COLO829 (cell line): ENCODE results near the gene WDR54.
"Not testable (repeated sequence)": the region's sequence is repeated elsewhere in the genome, so short reads cannot be mapped to it uniquely, and the experiment has no call there.

Experiments
- DNase-seq: peaks from one replicate; pipeline ENCODE4 v3.0.0; 2012; ENCODE audit warnings: low spot score

WDR54 gene

GRCh38 chr2:74407682-74408081 lies 13.8 kb upstream of the WDR54 start:
- DNase-seq = no peak

- DNase-seq = no peak
These were observed 8.4 kb upstream of the WDR54 start for GRCh38 chr2:74413001-74413698.

DNA sequence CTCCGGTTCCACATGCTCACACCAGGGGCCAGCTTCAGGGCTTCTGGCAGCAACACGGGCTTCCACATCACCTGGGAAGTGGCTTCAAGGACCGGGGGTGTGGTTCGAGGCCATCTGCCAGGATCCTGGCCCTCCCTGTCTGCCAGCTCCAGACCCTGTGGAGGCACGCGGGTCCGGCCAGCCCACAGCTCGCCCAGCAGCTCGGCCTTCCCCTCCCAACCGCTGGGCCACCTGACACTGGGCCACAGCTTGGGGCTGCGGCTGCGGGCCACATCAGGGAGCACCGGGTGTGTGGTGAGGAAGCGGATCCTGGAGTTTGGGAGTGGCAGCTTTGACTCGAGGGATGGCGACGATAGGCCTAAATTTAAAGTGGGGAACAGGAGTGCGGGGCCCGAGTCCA lies 7.1 kb upstream of the WDR54 start:
- DNase-seq = no peak

- DNase-seq = no peak
These were observed 6.4 kb upstream of the WDR54 start for GRCh38 chr2:74414881-74415761.

DNA sequence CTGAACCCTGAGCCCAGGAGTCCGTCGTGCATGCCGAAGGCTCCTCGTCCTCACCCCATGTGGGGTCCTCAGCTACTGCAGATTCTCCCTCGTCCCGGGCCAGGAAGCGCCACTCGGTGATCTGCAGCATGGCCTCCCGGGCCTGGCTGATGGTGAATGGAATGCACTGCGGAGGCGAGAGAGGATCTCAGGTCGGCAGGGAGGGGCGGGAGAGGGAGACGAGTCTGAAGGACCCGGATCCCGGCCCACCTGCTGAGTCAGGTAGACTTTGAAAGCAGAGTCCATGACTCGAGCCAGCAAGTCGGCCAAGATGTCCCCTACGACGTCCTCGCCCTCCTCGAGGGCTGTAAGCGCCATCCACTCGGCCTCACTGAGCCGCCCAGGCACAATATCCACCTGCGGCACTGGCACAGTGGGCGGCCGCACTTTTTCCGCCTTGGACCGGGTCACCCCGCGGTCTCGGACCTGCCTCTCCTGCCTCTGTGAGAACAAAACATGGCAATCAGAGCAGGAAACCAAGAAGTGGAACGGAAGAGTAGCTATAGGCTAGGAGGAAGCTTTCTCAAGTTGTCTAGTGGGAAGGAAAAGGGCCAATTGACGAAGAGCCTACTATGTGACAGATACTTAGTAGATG lies 5.7 kb upstream of the WDR54 start:
- no peak for DNase-seq

DNA sequence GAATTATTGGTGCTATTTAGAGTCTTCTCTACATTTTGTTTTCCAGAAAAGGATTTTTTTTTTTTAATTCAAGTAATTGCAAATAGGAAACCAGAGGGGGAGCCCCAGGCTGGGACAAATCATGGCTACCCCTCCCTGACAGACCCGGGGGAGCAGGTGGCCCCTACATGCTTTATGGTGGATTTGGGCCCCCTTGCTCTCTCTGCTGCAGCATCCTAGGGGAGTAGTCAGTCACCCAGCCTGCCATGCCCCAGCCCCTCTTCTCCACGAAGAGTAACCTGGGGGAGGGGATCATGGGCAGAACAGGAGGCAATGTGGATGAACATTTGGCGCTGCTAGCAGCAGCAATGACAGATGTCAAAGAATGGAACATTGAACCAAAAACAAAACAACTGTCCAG lies 4.8 kb upstream of the WDR54 start:
- DNase-seq = no peak

DNA sequence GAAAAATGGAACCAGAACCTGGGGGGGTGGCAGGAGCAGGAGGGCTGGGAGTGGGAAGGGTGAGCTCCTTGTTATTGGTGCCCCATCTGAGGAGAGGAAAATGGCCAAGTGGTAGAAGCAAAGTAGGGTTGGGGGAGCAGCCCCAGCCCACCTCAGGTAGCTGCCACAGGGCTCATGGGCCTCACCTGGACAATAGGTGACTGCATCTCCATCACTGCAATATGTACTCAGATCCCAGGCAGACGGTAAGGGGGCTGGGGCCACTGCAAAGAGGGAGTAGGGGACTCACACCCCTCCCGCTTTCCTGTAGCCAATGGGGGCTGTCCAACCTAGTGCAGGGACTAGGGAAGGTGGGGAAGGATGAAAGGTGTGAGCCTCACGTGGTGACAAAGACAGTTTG lies 4.3 kb upstream of the WDR54 start:
- DNase-seq = no peak

DNA sequence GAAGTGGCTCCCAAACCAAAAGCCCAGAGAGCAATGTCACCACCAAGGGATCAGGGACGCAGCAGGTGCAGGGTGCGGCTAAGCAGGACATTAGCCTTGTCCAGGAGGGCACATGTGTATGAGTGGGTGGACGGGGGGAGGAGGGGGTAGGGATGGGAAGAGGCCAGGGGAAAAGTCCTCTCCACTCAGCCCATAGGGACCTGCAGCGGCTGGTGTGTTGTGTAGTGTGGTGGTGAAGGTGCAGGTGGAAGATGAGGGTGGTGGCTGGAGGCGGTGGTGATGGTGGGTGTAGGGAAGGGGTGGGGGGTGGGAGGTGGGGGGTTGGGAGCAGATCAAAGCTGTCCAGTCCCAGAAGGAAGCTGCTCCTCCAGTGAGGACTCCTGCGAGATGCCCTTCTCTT lies 3.8 kb upstream of the WDR54 start:
- no peak for DNase-seq

- DNase-seq = no peak
These were observed 3.2 kb upstream of the WDR54 start for GRCh38 chr2:74418312-74418711.

GRCh38 chr2:74419345-74419744 lies 2.2 kb upstream of the WDR54 start:
- no peak for DNase-seq

GRCh38 chr2:74420006-74420405 lies 1.5 kb upstream of the WDR54 start:
- DNase-seq = no peak

- DNase-seq = not testable (repeated sequence)
These were observed 957 bp upstream of the WDR54 start for GRCh38 chr2:74420443-74421103.

GRCh38 chr2:74423231-74424095 lies 1.9 kb downstream of the WDR54 start:
- DNase-seq = no peak

DNA sequence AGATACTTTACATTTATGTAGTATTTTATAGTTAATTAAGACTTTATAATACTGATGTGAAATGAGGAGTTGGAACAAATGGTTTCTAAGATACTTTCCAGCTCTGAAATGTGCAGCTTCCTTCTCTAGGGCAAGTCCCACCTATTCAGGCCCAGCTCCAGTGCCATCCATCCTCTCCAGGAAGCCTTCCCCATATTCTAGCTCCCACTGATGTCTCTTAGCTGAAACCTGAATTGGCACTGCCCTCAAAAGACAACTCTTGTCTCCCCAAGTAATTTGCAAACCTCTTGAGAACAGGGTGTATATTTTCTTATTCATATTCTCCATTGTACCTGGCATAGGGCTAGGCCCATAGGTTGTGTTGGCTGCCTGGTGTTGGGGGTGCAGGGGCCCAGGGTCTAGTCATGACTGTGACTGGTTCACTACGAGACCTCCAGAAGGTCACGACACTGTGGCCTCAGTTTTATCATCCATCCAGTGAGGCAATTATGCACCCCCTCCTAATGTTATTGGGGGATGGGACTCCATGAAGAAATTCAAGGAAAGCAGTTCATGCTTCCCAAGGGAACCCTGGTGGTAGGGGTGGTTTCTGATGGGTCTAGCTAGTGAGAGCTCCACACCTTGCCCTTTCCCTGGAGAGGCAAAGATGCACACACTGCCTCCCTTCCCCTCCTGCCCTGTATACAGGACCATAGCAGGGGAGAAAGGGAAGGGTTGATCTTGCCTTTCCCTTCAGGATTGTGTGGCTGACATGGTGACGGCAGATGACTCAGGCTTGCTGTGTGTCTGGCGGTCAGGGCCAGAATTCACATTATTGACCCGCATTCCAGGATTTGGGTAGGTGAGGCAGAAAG lies 2.8 kb downstream of the WDR54 start:
- no peak for DNase-seq

- DNase-seq = no peak
These were observed 3.5 kb downstream of the WDR54 start for GRCh38 chr2:74424995-74425406.

DNA sequence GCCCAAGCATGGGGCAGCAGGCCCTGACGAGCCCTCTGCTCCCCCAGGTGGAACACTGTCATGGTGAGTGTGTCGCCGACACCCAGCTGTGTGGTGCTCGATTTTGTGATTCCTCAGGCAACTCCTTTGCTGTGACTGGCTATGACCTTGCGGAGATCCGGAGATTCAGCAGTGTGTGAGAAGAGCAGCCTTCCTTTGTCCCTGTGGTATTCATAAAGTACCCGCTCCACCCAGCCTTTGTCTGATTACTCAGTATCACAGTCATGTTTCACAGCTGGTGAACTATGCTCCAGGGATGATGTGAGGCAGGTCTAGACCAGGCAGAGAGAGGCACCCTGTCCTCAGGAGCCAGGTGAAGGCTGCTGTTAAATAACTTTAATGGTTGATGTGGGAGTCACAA lies 4.0 kb downstream of the WDR54 start:
- DNase-seq = no peak

GRCh38 chr2:74426181-74426758 lies 4.7 kb downstream of the WDR54 start:
- no peak for DNase-seq

- no peak for DNase-seq
These were observed 6.0 kb downstream of the WDR54 start for GRCh38 chr2:74427551-74427950.

DNA sequence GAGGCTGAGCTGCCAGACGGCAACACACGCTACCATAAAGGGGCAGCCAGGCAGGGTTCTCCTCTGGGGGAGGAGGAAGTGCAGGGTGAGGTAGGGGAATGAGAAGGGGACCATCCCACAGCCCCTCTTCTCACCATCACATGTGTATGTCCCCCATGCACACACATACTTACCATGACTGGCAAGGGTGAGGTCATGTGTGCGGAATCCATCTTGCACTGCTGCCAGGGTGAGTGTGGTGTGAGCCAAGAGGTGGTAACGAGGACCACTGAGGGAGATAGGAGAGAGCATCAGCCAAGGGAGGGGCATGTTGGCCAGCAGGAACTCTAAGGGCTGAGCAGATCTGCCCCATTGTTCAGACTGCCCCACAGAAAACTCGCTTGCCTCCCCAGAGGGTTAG lies 7.1 kb downstream of the WDR54 start:
- no peak for DNase-seq
